Activated CD4-positive, alpha-beta T cell treated with anti-CD3 and anti-CD28 coated beads, Interleukin-2, Interleukin-4, amounts not matched to agents 100 ng/mL and 50 ng/mL, durations not matched to agents 16 hours and 8 hours (primary cell): ENCODE data around the gene EGR1.

ENCODE experiments used
- DNase-seq: peaks from one replicate; pipeline ENCODE4 v3.0.0-alpha.2; 2020; ENCODE audit warnings: low spot score

EGR1 gene

GRCh38 chr5:138453590-138453989 is 11.7 kb upstream of the EGR1 start:
- DNase-seq, result no peak

- DNase-seq, result no peak
Measured at GRCh38 chr5:138454121-138454520, 11.2 kb upstream of the EGR1 start.

GRCh38 chr5:138455232-138455930 is 9.9 kb upstream of the EGR1 start:
- DNase-seq, result no peak

- DNase-seq, result no peak
Measured at GRCh38 chr5:138457531-138458275, 7.6 kb upstream of the EGR1 start.

GRCh38 chr5:138458384-138458783 is 6.9 kb upstream of the EGR1 start:
- no peak for DNase-seq

GRCh38 chr5:138458856-138459255 is 6.4 kb upstream of the EGR1 start:
- no peak for DNase-seq

GRCh38 chr5:138459311-138459933 is 5.9 kb upstream of the EGR1 start:
- DNase-seq, result peak; percentile 80

- no peak for DNase-seq
Measured at GRCh38 chr5:138460032-138460693, 5.1 kb upstream of the EGR1 start.

- no peak for DNase-seq
Measured at GRCh38 chr5:138461343-138462125, 3.7 kb upstream of the EGR1 start.

- no peak for DNase-seq
Measured at GRCh38 chr5:138463419-138464007, 1.8 kb upstream of the EGR1 start.

- DNase-seq, result peak; percentile 94
Measured at GRCh38 chr5:138464008-138464387, 1.3 kb upstream of the EGR1 start.

- peak; percentile 99 for DNase-seq
Measured at GRCh38 chr5:138464388-138465260, 655 bp upstream of the EGR1 start.

GRCh38 chr5:138466125-138466899 is 1.0 kb downstream of the EGR1 start:
- no peak for DNase-seq

GRCh38 chr5:138466900-138467710 is 1.8 kb downstream of the EGR1 start:
- DNase-seq, result no peak

- no peak for DNase-seq
Measured at GRCh38 chr5:138467711-138468132, 2.4 kb downstream of the EGR1 start.

GRCh38 chr5:138468133-138468965 is 3.1 kb downstream of the EGR1 start:
- DNase-seq, result no peak

- no peak for DNase-seq
Measured at GRCh38 chr5:138468966-138469539, 3.8 kb downstream of the EGR1 start.
